ENCODE data around the gene NFKB2. TPM values are rescaled to one million over a fixed set of nuclear protein-coding genes. Genes with fewer than 3 reads are reported as not detected.

Gene NFKB2
- total RNA-seq, 1 donor, result 37.6 TPM

DNA sequence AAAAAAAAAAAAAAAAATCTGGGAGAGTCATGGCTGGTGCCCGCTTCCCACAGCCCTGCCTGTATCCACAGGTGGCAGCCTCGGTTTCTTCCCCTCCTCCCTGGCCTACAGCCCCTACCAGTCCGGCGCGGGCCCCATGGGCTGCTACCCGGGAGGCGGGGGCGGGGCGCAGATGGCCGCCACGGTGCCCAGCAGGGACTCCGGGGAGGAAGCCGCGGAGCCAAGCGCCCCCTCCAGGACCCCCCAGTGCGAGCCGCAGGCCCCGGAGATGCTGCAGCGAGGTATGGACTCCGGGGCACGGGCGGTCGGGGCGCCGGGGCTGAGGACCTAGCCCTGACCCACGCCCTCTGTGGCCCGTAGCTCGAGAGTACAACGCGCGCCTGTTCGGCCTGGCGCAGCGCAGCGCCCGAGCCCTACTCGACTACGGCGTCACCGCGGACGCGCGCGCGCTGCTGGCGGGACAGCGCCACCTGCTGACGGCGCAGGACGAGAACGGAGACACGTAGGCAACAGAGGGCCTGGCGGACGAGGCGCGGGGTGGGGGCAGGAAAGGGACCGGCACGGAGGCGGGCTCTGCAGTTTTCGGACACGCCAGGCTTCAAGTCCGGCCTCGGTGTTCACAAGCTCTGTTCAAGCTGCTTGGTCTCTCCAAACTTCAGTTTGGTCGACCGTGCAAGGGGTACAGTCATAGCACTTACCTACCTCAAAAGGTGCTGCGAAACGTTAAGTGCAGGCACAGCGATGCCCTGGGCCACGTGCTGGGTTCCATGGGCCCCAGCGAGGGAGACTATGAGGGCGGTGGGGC is 3.9 kb downstream of the NFKB2 start:
- peak; percentile 84 for TF ChIP-seq CTCF (IDR thresholded peaks at IDR 0.05; ENCODE audit: insufficient read depth, low read depth, low read length)
- H3K4me3 ChIP-seq (ENCODE audit: low read depth, low read length), result peak overlapping the region; percentile 59
- DNase-seq (ENCODE audit: low read depth), result peak; percentile 85

DNA sequence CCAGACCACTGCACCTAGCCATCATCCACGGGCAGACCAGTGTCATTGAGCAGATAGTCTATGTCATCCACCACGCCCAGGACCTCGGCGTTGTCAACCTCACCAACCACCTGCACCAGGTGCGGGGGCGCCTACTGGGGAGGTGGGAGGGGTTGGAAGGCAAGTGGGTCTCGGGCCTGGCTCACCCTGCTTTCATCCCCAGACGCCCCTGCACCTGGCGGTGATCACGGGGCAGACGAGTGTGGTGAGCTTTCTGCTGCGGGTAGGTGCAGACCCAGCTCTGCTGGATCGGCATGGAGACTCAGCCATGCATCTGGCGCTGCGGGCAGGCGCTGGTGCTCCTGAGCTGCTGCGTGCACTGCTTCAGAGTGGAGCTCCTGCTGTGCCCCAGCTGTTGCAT is 4.6 kb downstream of the NFKB2 start:
- TF ChIP-seq CTCF (IDR thresholded peaks at IDR 0.05; ENCODE audit: insufficient read depth, low read depth, low read length), result no peak
- no peak overlapping the region for H3K4me3 ChIP-seq (ENCODE audit: low read depth, low read length)
- DNase-seq (ENCODE audit: low read depth), result no peak

DNA sequence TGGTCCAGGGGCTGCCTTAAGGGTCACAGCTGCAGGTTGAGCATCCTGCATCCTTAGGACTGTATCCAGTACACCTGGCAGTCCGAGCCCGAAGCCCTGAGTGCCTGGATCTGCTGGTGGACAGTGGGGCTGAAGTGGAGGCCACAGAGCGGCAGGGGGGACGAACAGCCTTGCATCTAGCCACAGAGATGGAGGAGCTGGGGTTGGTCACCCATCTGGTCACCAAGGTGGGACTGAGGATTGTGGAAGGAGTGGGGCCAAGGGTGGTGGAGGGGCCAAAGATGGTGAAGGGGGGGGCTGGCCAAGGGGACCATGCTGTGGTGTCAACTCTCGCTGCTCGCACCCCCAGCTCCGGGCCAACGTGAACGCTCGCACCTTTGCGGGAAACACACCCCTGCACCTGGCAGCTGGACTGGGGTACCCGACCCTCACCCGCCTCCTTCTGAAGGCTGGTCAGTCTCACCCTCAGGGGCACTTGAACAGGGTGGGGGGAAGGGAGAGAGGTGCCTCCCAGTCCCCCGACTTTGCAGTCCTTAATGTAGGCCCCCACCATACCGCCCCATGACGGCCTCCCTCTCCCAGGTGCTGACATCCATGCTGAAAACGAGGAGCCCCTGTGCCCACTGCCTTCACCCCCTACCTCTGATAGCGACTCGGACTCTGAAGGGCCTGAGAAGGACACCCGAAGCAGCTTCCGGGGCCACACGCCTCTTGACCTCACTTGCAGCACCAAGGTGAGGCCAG is 5.3 kb downstream of the NFKB2 start:
- DNase-seq (ENCODE audit: low read depth), result no peak
- no peak for TF ChIP-seq CTCF (IDR thresholded peaks at IDR 0.05; ENCODE audit: insufficient read depth, low read depth, low read length)
- no peak overlapping the region for H3K4me3 ChIP-seq (ENCODE audit: low read depth, low read length)

GRCh38 chr10:102401342-102401654 is 5.8 kb downstream of the NFKB2 start:
- no peak for TF ChIP-seq CTCF (IDR thresholded peaks at IDR 0.05; ENCODE audit: insufficient read depth, low read depth, low read length)
- no peak overlapping the region for H3K4me3 ChIP-seq (ENCODE audit: low read depth, low read length)

GRCh38 chr10:102401735-102402511 is 6.4 kb downstream of the NFKB2 start:
- peak; percentile 24 for DNase-seq (ENCODE audit: low read depth)
- H3K4me3 ChIP-seq (ENCODE audit: low read depth, low read length), result no peak overlapping the region
- TF ChIP-seq CTCF (IDR thresholded peaks at IDR 0.05; ENCODE audit: insufficient read depth, low read depth, low read length), result no peak

More at GRCh38 chr10:102401342-102401654, 5.8 kb downstream of the NFKB2 start:
- no peak for DNase-seq (ENCODE audit: low read depth)

DNA sequence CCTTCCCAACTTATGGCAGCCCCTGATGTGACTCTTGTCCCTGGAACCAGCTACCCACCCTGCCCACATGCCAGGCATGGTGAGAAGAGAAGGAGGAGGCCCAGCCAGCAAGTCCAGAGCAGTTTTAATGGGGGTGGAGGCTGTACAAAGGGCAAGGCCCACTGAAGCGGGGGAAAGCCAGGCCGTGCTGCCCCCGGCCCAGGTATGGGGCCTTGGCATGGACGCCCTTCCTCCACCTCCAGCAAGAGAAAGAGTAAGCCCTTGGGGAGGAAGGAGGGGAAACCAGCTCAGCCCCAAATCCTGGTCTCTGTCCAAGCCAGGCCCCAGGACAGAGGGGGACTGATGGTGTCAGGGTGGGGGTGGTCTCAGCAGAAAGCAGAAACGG is 7.0 kb downstream of the NFKB2 start:
- TF ChIP-seq CTCF (IDR thresholded peaks at IDR 0.05; ENCODE audit: insufficient read depth, low read depth, low read length), result no peak
- no peak for DNase-seq (ENCODE audit: low read depth)

More for the DNA sequence above, 7.0 kb downstream of the NFKB2 start:
- no peak overlapping the region for H3K4me3 ChIP-seq (ENCODE audit: low read depth, low read length)
